NCI-H2227 treated with DMSO at 0.1 percent for 48 hours (cell line): ENCODE data around the gene ADORA1.

Source experiments
- DNase-seq: peaks from one replicate; lab custom pipeline; 2025; lab: John Stamatoyannopoulos, UW

Gene ADORA1

DNA sequence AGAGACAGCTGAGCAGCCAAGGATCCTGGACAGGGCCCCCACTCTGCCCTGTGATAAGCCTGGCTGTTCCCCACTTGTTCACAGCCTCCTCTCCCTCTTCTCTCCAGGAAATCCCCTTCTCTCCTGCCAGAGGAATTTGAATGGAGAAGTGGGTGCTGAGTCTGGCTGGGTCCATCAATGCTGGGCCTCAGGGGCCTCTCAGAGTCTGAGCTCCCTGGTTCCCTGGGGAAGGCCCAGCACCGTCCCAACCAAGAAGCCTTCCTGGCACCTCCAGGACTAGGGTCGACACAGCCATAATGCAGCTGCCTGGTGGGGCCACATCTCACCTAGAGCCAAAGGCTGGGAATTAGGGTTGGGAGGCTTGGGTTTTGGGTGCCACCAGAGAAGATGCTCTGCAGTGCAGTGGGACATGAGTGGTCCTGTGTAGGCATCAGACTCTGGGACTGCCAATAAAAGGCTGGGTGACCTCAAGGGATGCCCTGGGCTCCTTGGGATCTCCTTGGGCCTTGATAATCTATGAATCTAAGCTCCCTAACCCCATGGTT lies 45.6 kb downstream of the ADORA1 start:
- DNase-seq = no peak

GRCh38 chr1:203173566-203173965 lies 46.0 kb downstream of the ADORA1 start:
- DNase-seq = no peak

DNA sequence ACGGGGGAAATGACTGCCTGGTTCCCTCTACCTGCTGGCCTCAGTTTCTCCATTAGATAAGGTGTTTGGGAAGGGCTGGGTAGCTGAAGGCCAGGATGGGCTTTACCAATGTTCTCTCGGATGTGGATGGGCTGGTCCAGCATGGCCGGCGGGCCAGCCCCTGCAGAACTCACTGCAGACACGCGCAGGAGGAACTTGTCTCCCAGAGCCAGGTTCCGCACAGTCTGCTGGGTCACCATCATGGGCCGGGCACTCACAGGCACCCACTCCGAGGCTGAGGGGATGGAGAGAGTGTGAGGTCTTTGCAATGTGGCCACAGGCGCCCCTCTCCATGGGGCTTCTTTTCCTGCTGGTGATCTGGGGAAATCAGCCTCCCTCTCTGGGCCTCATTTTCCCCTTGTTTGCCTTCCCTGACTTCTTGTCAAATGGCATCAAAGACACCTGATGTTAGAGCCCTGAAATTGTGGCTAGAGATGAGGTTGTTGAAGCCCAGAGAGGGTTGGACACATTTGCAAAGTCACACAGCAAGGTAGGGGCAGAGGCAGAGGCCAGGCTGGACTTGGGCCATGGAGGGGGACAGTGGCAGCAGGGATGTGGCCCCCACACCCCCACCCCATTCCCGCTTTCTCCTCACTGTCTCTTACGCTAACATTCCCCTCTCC lies 46.9 kb downstream of the ADORA1 start:
- no peak for DNase-seq

GRCh38 chr1:203175237-203175826 lies 47.8 kb downstream of the ADORA1 start, which contains the start of gene MYBPH:
Gene MYBPH, minus strand, starts transcription at chr1:203175826. Its CDS starts 71 bp downstream, at chr1:203175755.
- no peak for DNase-seq

- DNase-seq = no peak
These were observed 48.3 kb downstream of the ADORA1 start for GRCh38 chr1:203175827-203176241.

GRCh38 chr1:203176273-203177035 lies 48.9 kb downstream of the ADORA1 start:
- no peak for DNase-seq

DNA sequence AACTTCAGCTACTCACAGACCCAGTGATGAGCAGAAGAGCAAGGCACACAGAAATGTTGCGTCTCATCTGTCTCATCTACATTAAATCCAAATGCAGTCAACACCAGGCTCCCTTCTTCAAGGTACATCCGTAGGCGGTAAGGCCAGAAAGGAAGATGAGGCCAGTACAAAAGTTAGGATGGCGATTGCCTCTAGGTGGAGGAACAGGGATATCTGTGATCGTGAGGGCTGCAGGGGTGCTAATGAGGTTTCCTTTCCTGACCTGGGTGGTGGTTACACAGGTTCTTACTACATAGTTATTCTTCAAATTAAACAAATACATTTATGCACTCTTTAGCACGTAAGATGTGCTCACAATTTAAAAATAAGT lies 49.5 kb downstream of the ADORA1 start:
- no peak for DNase-seq

GRCh38 chr1:203177470-203178039 lies 50.0 kb downstream of the ADORA1 start:
- no peak for DNase-seq

GRCh38 chr1:203178083-203178482 lies 50.6 kb downstream of the ADORA1 start:
- DNase-seq = no peak

GRCh38 chr1:203178821-203179666 lies 51.5 kb downstream of the ADORA1 start:
- DNase-seq = no peak

DNA sequence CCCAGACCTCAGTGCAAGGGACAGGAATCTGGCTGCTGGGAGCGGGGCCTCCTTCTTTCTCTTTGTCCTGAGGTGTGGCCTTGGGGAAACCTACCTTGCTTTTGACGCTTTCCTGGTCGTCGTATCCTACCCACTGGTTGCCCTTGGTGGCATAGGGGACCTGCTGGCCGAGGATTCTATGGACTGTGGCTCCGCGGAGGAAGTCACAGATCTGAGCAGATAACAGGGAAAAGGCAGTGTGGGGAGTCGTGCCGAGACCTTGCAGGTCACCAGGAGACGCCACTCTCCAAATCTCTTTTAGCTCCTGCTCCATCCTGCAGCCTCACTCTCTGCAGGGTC lies 52.1 kb downstream of the ADORA1 start:
- DNase-seq = no peak

DNA sequence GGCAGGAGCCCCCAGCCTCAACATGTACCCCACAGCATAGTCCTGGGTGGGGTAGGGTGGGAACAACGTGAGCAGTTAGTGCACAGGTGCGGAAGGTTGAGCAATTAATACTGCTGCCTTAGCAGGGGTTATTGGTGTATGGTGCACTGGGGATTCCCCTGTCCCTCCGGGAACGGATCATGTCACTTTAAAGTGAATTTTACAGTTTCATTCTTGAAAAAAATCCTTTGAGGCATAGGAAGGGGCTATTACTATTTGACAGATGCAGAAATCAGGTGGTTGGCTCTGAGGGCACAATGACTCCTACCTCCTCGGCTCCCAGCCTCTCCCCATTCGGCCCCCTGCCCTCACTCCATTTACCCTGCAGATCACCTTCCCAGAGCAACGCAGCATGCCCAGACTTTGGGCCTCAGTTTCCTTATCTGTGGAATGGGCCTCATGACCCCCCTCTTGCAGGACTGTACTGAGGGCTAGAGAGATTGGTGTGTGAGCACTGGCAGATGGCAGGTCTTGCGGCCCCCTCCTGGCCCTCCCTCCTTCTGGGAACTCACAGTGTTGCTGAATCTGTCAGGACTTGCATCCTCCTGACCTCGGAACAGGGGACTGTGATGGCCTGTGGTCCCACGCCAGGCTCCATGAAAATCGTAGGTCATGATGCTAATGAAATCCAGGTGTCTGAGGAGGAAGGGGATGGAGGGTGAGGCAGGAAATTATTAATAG lies 53.2 kb downstream of the ADORA1 start:
- no peak for DNase-seq

GRCh38 chr1:203181586-203182386 lies 54.3 kb downstream of the ADORA1 start:
- no peak for DNase-seq

GRCh38 chr1:203182387-203182953 lies 54.9 kb downstream of the ADORA1 start:
- DNase-seq = no peak

DNA sequence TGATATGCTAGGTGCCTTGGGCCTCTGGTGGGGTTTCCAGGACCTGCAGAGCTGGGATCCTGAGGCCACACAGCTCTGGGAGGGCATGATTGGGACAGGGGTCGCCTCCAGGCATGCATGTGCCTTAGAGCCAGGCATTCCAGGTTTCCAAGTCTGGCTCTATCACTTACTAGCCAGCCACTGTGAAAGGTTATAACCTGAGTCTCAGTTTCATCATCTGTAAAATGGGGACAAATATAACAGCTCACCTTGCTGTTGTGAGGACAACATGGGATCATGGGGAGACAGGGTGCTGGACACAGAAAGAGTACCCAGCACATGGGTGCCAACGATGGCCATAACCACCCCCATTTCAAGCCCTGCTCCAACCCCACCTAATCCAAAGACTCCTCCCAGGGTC lies 56.3 kb downstream of the ADORA1 start:
- no peak for DNase-seq

GRCh38 chr1:203184467-203184866 lies 56.9 kb downstream of the ADORA1 start:
- DNase-seq = no peak

DNA sequence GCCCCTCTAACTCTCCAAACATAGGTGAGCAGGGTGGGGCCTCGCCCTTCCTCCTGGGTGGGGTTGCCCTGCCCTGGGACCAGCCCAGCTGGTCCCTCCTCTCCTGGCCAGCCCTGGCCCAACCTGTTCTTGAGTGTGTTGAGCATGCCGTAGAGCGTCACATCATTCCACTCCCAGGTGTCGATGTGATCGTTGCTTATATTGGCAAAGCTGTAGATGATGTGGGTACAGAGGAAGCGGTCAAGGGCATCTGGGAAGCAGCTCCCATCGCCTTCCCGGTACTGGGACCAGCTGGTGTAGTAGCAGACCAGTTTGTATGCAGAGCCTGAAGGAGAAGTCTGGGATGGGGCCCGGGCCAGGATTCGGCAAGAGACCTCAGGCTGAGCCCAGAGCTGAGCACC lies 57.5 kb downstream of the ADORA1 start:
- DNase-seq = no peak

- no peak for DNase-seq
These were observed 58.1 kb downstream of the ADORA1 start for GRCh38 chr1:203185585-203185984.

GRCh38 chr1:203186091-203186445 lies 58.5 kb downstream of the ADORA1 start:
- DNase-seq = no peak
